ENCODE results near the gene NHSL1.

NHSL1 gene

GRCh38 chr6:138397128-138398122 is 101.9 kb downstream of the NHSL1 start:
- no peak for DNase-seq

GRCh38 chr6:138396709-138397108 is 102.6 kb downstream of the NHSL1 start:
- DNase-seq: no peak

- no peak for DNase-seq
Observed at GRCh38 chr6:138393871-138394783, 105.2 kb downstream of the NHSL1 start.

- DNase-seq: no peak
Observed at GRCh38 chr6:138389551-138389950, 109.7 kb downstream of the NHSL1 start.

GRCh38 chr6:138387577-138388368 is 111.5 kb downstream of the NHSL1 start:
- DNase-seq: no peak

GRCh38 chr6:138386897-138387296 is 112.4 kb downstream of the NHSL1 start:
- DNase-seq: no peak

GRCh38 chr6:138383776-138384175 is 115.5 kb downstream of the NHSL1 start:
- no peak for DNase-seq

- DNase-seq: no peak
Observed at GRCh38 chr6:138382498-138383265, 116.6 kb downstream of the NHSL1 start.

- no peak for DNase-seq
Observed at GRCh38 chr6:138378463-138378862, 120.8 kb downstream of the NHSL1 start.

- DNase-seq: no peak
Observed at GRCh38 chr6:138377844-138378243, 121.5 kb downstream of the NHSL1 start, which contains the start of gene SMIM28. SMIM28 (plus strand) TSS chr6:138377905; CDS start chr6:138378073, 168 bp downstream.

GRCh38 chr6:138377042-138377441 is 122.3 kb downstream of the NHSL1 start:
- DNase-seq: no peak

- DNase-seq: no peak
Observed at GRCh38 chr6:138374815-138375214, 124.5 kb downstream of the NHSL1 start.

- no peak for DNase-seq
Observed at GRCh38 chr6:138374230-138374629, 125.1 kb downstream of the NHSL1 start.

- DNase-seq: no peak
Observed at GRCh38 chr6:138372711-138373463, 126.4 kb downstream of the NHSL1 start.
